Heart left ventricle (tissue), 13 donors: ENCODE results near the gene SYMPK.

Experiments
- CTCF ChIP-seq, 12 donors: fragments of 200-600 bp; sonication (generic) in 4 of 12; IDR thresholded peaks; one replicate each; pipeline versions ENCODE4 v1.5.0 to v1.8.0; 2018 to 2022; ENCODE audit warnings: antibody characterized with exemption in 12 of 12, mild to moderate bottlenecking in 5 of 12
- POLR2A ChIP-seq, 2 donors: fragments of 450-650 bp; IDR thresholded peaks; one replicate each; pipeline ENCODE4 v1.6.1; 2017; ENCODE audit warnings: antibody characterized with exemption in 2 of 2, mild to moderate bottlenecking in 2 of 2, moderate library complexity in 2 of 2
- donor health status: ischemic (EF 13 %, LVEDD 7.1; RV severe dilation, severe dysfunction).
- donor health status: DM: no; HTN: yes; CAD: no.
- donor health status: DM: no; HTN: no; CAD: no.
- donor health status: ischemic (EF 25% LVEDD 6.9; RV normal size, moderate dysfunction).
- donor health status: ischemic (EF 25% LVEDD 5.7; RV mildly dilated, moderate dysfunction).
- donor health status: ischemic (EF 35%, LVEDD 5.7; RV mildly dilated, moderate dysfunction).
- donor health status: nonischemic (EF 11% LVEDD 7.7; RV severe dilation, severe dysfunction).
- donor health status: DM: yes; HTN: yes; CAD: no.
- donor health status: PGD.
- donor health status: ischemic (EF 29% LVEDD 5.4; RV normal size, mild dysfunction).
- donor health status: nonischemic (EF 23%, LVEDD 6.1; RV moderate dilation, normal function).

DNA sequence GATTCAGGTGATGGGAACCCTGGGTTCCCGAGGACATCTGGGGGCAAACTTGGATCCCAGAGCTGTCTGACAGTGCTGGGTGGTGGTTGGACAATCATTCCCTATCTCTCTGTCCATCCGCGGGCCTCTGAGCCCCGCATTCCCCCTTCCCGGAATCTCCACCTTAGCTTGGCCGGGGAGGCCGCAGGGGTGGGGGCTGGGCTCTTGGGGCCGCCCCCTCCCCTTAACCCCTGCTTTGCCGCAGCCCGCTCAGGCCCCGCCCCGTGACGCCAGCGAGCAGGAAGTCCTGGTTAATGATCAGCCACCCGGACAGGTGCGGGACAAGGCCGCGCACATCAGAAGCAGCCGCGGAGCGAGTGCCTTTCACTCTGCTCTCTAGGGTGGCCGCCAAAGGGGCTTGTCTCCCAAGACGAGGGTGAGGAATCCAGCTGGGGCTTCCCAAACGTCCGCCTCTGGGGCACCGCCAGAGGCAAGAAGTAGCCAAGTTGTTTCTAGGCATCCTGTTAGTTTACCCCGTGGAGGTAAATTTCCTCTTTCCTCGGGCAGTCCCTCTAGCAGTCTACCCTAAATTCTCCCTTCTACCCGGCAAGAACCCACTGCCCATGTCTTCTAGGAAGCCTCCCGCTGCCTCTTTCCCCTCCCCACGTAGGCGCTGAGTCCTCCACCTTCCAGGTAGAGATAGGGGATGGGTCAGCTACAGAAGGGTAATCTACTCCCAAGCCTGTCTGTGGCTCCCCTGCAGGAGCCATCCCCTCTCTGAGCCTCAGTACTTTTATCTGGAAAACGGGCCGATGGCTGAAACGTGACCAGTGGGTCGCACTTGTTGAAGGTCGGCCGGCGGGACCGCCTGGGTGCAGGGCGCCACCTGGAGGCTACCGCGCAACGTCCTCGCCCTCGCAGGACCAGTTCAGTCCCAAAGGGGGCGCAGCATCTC, 20.0 kb upstream of the SYMPK start:
- TF ChIP-seq CTCF (IDR thresholded peaks at IDR 0.05), result peak; percentile 73 to 95 (median 83)
- TF ChIP-seq POLR2A (IDR thresholded peaks at IDR 0.05), result no peak
